ENCODE data around the gene KIF19. TPM values are rescaled to one million over a fixed set of nuclear protein-coding genes. Genes with fewer than 3 reads are reported as not detected.

KIF19 gene
- total and polyA plus RNA-seq, 2 of the 8 experiments (the other 6 are each of a cell fraction or from before 2014, with no cell fraction given): 0.52 to 0.77 TPM

GRCh38 chr17:74325376-74325742 lies 667 bp upstream of the KIF19 start:
- no peak for DNase-seq (ENCODE audit: low read depth in 1 of 2, low spot score in 2 of 2)
- Histone ChIP-seq H4K5ac (ENCODE audit: insufficient read length, low read depth, low read length) (no peak overlapping the region), H2BK12ac (ENCODE audit: low read depth, low read length) (no peak overlapping the region), H2AK5ac (ENCODE audit: low read depth, low read length) (no peak overlapping the region), H3K4ac (replicated peaks; ENCODE audit: insufficient read length, low read depth, low read length) (peak overlapping the region; percentile 4), H3K18ac (ENCODE audit: extremely low read depth, low read length) (no peak overlapping the region; the same call in none of the 2 replicates), H3K4me1 (replicated peaks in 1 of 4; ENCODE audit: control insufficient read depth in 3 of 4, insufficient read depth in 4 of 4, low read length in 3 of 4) (peaks cover 6 to 14% (median 12%) of the 10 kb centered on the region in 4 experiments; a peak in 6 of 7 replicates), H3K27me3 (replicated peaks in 1 of 4; ENCODE audit: control insufficient read depth in 3 of 4, extremely low read depth in 1 of 4, insufficient read depth in 3 of 4, low read length in 3 of 4) (peaks cover 3 to 35% (median 27%) of the 10 kb centered on the region in 4 experiments), H3K9me3 (ENCODE audit: insufficient read depth in 2 of 2, low read depth in 1 of 2, low read length in 1 of 2) (no peaks in the 10 kb centered on the region), H4K8ac (ENCODE audit: extremely low read depth, insufficient read depth, low read length) (no peak overlapping the region), H2BK20ac (ENCODE audit: low read length) (no peak overlapping the region; the same call in 1 of the 2 replicates), H3K56ac (replicated peaks; ENCODE audit: insufficient read length, low read depth, low read length) (no peak overlapping the region), H2BK15ac (ENCODE audit: low read length) (no peak overlapping the region), H3K23me2 (ENCODE audit: low read depth, low read length) (peaks cover 8% of the 10 kb centered on the region), H4K20me1 (replicated peaks in 1 of 2; ENCODE audit: control insufficient read depth in 1 of 2, insufficient read depth in 2 of 2, low read length in 2 of 2) (no peaks in the 10 kb centered on the region), H3K36me3 (ENCODE audit: control insufficient read depth in 2 of 4, insufficient read depth in 4 of 4, low read length in 3 of 4) (no peaks in the 10 kb centered on the region), H3K23ac (ENCODE audit: insufficient read length) (no peak overlapping the region), H3K14ac (ENCODE audit: insufficient read length) (no peak overlapping the region), H3K9ac (replicated peaks in 1 of 4; ENCODE audit: extremely low read depth in 1 of 4, low read depth in 3 of 4, low read length in 3 of 4) (no peak overlapping the region), H3K4me2 (ENCODE audit: insufficient read depth in 1 of 2, low read depth in 2 of 2, low read length in 2 of 2) (peak overlapping the region; percentile 61 to 98), H3K79me1 (ENCODE audit: low read depth, low read length) (no peaks in the 10 kb centered on the region), H2BK120ac (replicated peaks; ENCODE audit: low read depth, low read length) (no peak overlapping the region), H2AFZ (ENCODE audit: low read length) (peak overlapping the region; percentile 78), H3K79me2 (ENCODE audit: control insufficient read depth in 1 of 2, insufficient read depth in 2 of 2, low read length in 2 of 2) (no peaks in the 10 kb centered on the region), H2BK5ac (ENCODE audit: low read depth, low read length) (no peak overlapping the region), H3K4me3 (ENCODE audit: extremely low read depth in 1 of 4, insufficient read depth in 2 of 4, low read depth in 3 of 4, low read length in 4 of 4) (peak overlapping the region; percentile 20 to 61 (median 38); a peak in 5 of 8 replicates), H3K27ac (ENCODE audit: low read depth, low read length) (no peak overlapping the region), H4K91ac (replicated peaks; ENCODE audit: insufficient read length, low read length) (no peak overlapping the region)
- ChIA-PET POLR2A (ENCODE audit: partially characterized antibody) (no interaction called here), CTCF (ENCODE audit: partially characterized antibody) (interaction anchor here (0.6 to 0.9 kb wide), 2 partner anchors 24 to 26 kb away, joined by 3 read pairs; no protein-coding TSS in a partner anchor)
- FAIRE-seq: no peak
- 57% methylated on average over 11 of the region's 11 CpGs; no CpG with 5 or more reads in 1 of the 2 experiments for WGBS, 2 experiments (ENCODE audit: extremely low coverage in 1 of 2, insufficient coverage in 1 of 2, insufficient read length in 1 of 2, insufficient replicate concordance in 2 of 2, low coverage in 1 of 2, low lambda C conversion rate in 2 of 2, missing lambda C conversion rate in 1 of 2)
- TF ChIP-seq ASH2L (IDR thresholded peaks at IDR 0.05; ENCODE audit: low read length) (no peak), EGR1 (IDR thresholded peaks at IDR 0.05; ENCODE audit: borderline replicate concordance, low read depth, low read length) (no peak), SP2 (IDR thresholded peaks at IDR 0.05; ENCODE audit: low read length) (no peak), POLR2A (IDR thresholded peaks at IDR 0.05; ENCODE audit: control extremely low read depth in 1 of 2, low read depth in 2 of 2, low read length in 2 of 2) (no peak), TAF1 (IDR thresholded peaks at IDR 0.05; ENCODE audit: low read depth, low read length) (no peak), CEBPB (IDR thresholded peaks at IDR 0.05; ENCODE audit: low read depth, low read length) (no peak)
- TF ChIP-seq, protein P1, sequence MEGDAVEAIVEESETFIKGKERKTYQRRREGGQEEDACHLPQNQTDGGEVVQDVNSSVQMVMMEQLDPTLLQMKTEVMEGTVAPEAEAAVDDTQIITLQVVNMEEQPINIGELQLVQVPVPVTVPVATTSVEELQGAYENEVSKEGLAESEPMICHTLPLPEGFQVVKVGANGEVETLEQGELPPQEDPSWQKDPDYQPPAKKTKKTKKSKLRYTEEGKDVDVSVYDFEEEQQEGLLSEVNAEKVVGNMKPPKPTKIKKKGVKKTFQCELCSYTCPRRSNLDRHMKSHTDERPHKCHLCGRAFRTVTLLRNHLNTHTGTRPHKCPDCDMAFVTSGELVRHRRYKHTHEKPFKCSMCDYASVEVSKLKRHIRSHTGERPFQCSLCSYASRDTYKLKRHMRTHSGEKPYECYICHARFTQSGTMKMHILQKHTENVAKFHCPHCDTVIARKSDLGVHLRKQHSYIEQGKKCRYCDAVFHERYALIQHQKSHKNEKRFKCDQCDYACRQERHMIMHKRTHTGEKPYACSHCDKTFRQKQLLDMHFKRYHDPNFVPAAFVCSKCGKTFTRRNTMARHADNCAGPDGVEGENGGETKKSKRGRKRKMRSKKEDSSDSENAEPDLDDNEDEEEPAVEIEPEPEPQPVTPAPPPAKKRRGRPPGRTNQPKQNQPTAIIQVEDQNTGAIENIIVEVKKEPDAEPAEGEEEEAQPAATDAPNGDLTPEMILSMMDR (IDR thresholded peaks at IDR 0.05; ENCODE audit: control extremely low read depth in 1 of 3, insufficient read depth in 1 of 3, low read depth in 1 of 3, low read length in 3 of 3): no peak

Data from H1 (cell line).